Uterus (tissue), 4 donors: Measurements from ENCODE around the gene DCLK2. TPM values are rescaled to one million over a fixed set of nuclear protein-coding genes. Genes with fewer than 3 reads are reported as not detected.

Source experiments
- DNase-seq, 2 donors: peaks; one replicate each; pipeline ENCODE4 v3.0.0-alpha.2; 2019 to 2020
- H3K27ac ChIP-seq, 2 donors: fragments of 200-600 bp; sonication (generic); 1 replicate in 1 of 2; 2 replicates in 1 of 2; pipeline ENCODE4 v1.5.1; 2016 to 2018
- H3K27me3 ChIP-seq, 2 donors: fragments of 200-600 bp; sonication (generic); one replicate each; pipeline ENCODE4 v1.5.1; 2018 to 2019; ENCODE audit warnings: control low read depth in 1 of 2
- H3K36me3 ChIP-seq, 2 donors: fragments of 200-600 bp; sonication (generic); one replicate each; pipeline ENCODE4 v1.5.1; 2019; ENCODE audit warnings: control low read depth in 1 of 2
- H3K4me1 ChIP-seq, 2 donors: fragments of 200-600 bp; sonication (generic); one replicate each; pipeline ENCODE4 v1.5.1; 2018 to 2019; ENCODE audit warnings: control low read depth in 1 of 2
- H3K4me3 ChIP-seq, 2 donors: fragments of 200-600 bp; sonication (generic); 1 replicate in 1 of 2; 2 replicates in 1 of 2; pipeline ENCODE4 v1.5.1; 2018 to 2019; ENCODE audit warnings: mild to moderate bottlenecking in 1 of 2
- H3K9me3 ChIP-seq, 2 donors: fragments of 200-600 bp; sonication (generic); one replicate each; pipeline ENCODE4 v1.5.1; 2019; ENCODE audit warnings: control low read depth in 1 of 2
- POLR2A ChIP-seq, 2 donors: fragments of 450-650 bp; IDR thresholded peaks; one replicate each; pipeline ENCODE4 v1.6.1; 2016; ENCODE audit warnings: antibody characterized with exemption in 2 of 2, mild to moderate bottlenecking in 1 of 2, moderate library complexity in 1 of 2
- intact Hi-C: fragments of 100-400 bp; cut with DNase I; formaldehyde crosslinking; loops from one replicate; pipeline ENCODE4 v1.15.1; 2023; ENCODE audit warnings: low total_unique reads
- total RNA-seq, 4 donors: library from RNA; depleted of rRNA in 3 of 4; stranded (reverse); fragments of >200 nt in 3 of 4; gene quantifications; one replicate each; pipeline versions ENCODE4 v1.1.0 to v1.2.4, GENCODE V29; 2014 to 2023
- TF ChIP-seq, protein P1 (sequence below), 4 experiments: fragments of 200-600 bp in 2 of 4; fragments of 450-650 bp in 2 of 4; sonication (generic) in 2 of 4; IDR thresholded peaks; one replicate each; pipeline ENCODE4 v1.5.1; 2016 to 2019; ENCODE audit warnings: antibody characterized with exemption in 4 of 4, mild to moderate bottlenecking in 2 of 4, moderate library complexity in 1 of 4
- donor health status: DM: yes; HTN: yes; CAD: no.

DCLK2 gene
- total RNA-seq, 4 donors from 2014 or later = 0.29 to 27.5 (median 10.1) TPM

DNA sequence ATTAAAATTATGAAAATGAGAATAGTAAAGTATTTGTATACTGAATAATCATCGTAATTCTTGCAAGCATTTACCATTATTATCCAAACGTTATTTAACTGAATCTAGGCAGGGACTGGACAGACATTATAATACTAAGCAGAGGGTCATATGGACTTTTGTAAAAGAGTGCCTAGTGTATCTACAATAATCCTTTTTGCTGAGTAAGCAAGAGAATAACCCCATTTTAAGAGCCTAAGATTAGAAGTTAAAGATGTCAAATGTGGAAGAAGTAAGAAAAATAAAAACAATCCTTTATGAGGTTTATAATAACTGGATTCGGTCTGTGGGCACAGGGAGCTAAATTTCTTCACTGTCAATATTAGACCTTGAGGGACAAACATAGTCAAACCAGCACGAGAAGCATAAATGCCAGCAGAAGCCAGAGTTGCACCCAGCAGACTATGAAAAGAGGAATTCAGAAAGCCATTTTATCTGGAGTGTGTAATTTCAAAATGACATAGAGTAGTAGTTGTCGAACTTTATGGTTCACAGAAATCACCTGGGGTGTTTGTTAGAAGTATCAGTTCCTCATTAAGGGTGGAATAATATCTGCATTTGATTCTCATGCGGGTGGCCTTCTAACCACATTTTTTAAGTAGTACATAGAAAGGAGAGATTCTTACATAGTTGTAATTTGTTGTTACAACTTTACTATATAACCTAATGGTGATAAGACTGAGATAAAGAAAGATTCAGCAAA, 39.7 kb upstream of the DCLK2 start:
- Histone ChIP-seq H3K9me3 (no peaks in the 10 kb centered on the region), H3K4me3 (no peak overlapping the region), H3K27me3 (no peaks in the 10 kb centered on the region), H3K4me1 (no peaks in the 10 kb centered on the region), H3K27ac (no peak overlapping the region), H3K36me3 (no peaks in the 10 kb centered on the region)
- no peak for DNase-seq
- intact Hi-C loops = no loop called here
- TF ChIP-seq POLR2A (IDR thresholded peaks at IDR 0.05) = no peak
- TF ChIP-seq, protein P1, sequence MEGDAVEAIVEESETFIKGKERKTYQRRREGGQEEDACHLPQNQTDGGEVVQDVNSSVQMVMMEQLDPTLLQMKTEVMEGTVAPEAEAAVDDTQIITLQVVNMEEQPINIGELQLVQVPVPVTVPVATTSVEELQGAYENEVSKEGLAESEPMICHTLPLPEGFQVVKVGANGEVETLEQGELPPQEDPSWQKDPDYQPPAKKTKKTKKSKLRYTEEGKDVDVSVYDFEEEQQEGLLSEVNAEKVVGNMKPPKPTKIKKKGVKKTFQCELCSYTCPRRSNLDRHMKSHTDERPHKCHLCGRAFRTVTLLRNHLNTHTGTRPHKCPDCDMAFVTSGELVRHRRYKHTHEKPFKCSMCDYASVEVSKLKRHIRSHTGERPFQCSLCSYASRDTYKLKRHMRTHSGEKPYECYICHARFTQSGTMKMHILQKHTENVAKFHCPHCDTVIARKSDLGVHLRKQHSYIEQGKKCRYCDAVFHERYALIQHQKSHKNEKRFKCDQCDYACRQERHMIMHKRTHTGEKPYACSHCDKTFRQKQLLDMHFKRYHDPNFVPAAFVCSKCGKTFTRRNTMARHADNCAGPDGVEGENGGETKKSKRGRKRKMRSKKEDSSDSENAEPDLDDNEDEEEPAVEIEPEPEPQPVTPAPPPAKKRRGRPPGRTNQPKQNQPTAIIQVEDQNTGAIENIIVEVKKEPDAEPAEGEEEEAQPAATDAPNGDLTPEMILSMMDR (IDR thresholded peaks at IDR 0.05) = no peak

DNA sequence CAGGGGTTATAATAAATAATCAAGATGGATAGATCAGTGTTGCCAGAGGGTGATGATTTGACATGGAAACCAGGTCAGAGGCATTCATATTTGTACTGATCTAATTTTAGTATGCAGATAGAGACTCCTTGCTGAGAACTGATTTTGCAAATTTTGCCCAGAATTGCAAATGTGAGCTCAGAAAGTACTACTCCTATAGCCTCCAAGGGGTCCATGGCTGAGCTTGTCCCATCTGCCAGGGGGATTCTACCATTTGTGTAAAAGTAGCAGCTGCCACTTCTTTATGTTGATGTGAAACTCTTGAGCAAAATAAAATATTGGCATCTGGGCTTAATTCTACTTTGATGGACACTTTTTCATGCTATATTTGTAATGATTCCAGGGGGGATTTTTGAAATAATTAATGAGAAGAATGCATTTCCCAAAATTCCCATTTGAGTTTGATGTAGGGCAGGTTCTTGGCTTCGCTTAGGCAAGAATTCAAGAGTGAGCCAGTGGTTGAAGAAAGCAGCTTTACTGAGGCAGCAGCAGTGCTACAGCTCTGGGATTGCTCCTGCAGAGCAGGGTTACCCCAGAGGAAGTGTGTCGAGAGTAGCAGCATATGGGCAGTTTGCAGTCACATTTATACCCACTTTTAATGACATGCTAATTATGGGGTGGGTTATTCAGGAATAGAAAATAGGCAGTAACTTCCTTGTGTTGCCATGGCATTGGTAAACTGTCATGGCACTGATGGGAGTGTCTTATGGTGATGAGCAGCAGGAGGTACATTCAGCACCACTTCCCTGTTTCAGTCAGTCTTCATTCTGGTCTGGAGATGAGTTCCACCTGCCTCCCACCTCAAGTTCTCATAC, 38.7 kb upstream of the DCLK2 start:
- DNase-seq = no peak
- intact Hi-C loops = no loop called here
- H3K27me3 ChIP-seq = no peaks in the 10 kb centered on the region
- no peak overlapping the region for H3K27ac ChIP-seq
- H3K9me3 ChIP-seq = no peaks in the 10 kb centered on the region
- no peaks in the 10 kb centered on the region for H3K36me3 ChIP-seq
- TF ChIP-seq, protein P1 (IDR thresholded peaks at IDR 0.05) = no peak
- TF ChIP-seq POLR2A (IDR thresholded peaks at IDR 0.05) = no peak
- no peaks in the 10 kb centered on the region for H3K4me1 ChIP-seq
- H3K4me3 ChIP-seq = no peak overlapping the region

DNA sequence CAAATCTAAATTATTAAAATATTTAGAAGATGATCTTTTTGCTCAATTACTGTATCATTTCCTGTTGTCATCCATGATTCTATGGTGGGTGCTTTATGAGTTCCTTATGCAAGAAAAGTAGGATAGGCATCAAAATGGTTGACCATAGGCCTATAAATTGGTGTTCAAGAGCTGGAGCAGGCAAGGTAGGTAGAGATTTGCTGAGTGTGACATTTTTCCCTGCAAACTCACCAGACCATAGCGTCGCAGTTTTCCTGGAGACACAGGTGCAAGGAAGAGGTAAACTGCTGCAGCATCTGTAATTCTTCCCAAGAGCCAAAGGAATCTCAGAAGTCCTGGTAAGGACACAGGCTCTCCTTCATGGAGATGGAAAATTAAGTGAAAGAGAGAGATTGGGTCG, 33.7 kb upstream of the DCLK2 start:
- Histone ChIP-seq H3K4me1 (no peaks in the 10 kb centered on the region), H3K27me3 (no peaks in the 10 kb centered on the region), H3K4me3 (no peak overlapping the region), H3K9me3 (no peaks in the 10 kb centered on the region), H3K36me3 (no peaks in the 10 kb centered on the region), H3K27ac (no peak overlapping the region)
- intact Hi-C loops = no loop called here
- TF ChIP-seq, protein P1 (IDR thresholded peaks at IDR 0.05) = no peak
- TF ChIP-seq POLR2A (IDR thresholded peaks at IDR 0.05) = no peak
- no peak for DNase-seq

DNA sequence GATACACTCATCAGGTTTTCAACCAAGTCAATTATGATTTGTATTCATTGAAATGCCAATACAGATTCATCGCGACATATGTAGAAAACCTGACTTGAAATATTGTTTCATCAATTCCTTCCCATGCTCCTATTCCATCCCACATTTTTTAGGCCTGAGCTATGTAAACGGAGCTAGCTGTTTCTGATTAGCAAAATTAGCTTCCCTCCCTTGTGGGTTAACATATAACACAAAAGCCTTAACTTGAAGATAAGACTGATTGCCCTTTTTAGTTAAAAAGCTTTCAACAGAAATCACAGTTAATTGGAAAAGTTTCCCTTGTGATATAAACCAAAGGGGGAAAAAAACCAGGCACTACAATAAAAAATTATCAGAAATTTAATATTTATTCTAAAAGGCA, 32.8 kb upstream of the DCLK2 start:
- TF ChIP-seq POLR2A (IDR thresholded peaks at IDR 0.05) = no peak
- TF ChIP-seq, protein P1 (IDR thresholded peaks at IDR 0.05) = no peak

DNA sequence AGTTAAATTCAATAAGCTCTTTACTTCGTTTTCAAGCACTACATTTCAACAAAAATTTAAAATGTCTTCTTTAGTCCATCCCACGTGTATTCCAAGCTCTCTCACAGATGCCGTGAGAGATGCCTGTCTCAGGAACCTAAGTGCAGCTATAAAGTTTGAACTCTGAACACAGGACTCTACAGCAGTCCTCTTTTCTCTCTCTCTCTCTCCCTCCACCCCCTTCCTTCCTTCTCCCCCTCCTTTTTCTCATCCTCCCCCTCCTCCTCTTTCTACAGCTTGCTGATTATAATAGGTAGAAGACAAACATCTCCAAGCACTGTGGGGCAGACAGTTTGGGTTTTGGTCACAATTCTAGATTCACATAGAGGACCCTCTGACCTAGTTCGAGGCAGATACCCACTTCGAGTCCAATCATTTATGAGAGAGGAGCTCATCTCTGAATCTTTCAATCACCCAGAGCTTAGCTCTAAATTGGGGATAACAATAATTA, 31.5 kb upstream of the DCLK2 start:
- intact Hi-C loops = no loop called here
- Histone ChIP-seq H3K27me3 (no peaks in the 10 kb centered on the region), H3K9me3 (no peaks in the 10 kb centered on the region), H3K27ac (no peak overlapping the region), H3K4me1 (no peaks in the 10 kb centered on the region), H3K4me3 (no peak overlapping the region), H3K36me3 (no peaks in the 10 kb centered on the region)
- TF ChIP-seq POLR2A (IDR thresholded peaks at IDR 0.05) = no peak
- TF ChIP-seq, protein P1 (IDR thresholded peaks at IDR 0.05) = no peak
- no peak for DNase-seq

More for the DNA sequence above, 32.8 kb upstream of the DCLK2 start:
- no peak for DNase-seq
- intact Hi-C loops = no loop called here
- Histone ChIP-seq H3K27ac (no peak overlapping the region), H3K4me1 (no peaks in the 10 kb centered on the region), H3K4me3 (no peak overlapping the region), H3K27me3 (no peaks in the 10 kb centered on the region), H3K9me3 (no peaks in the 10 kb centered on the region), H3K36me3 (no peaks in the 10 kb centered on the region)
